HEK293 (cell line): ENCODE measurements around the gene SULF2.

Experiments
- CTCF ChIA-PET: fragments of 350-600 bp; formaldehyde crosslinking; extraction: SDS; loops from one replicate; lab custom pipeline; 2021; ENCODE audit warnings: antibody characterized with exemption; lab: Yijun Ruan, JAX
- POLR2A ChIA-PET: fragments of 300-600 bp; formaldehyde crosslinking; extraction: SDS; loops from one replicate; lab custom pipeline; 2020; ENCODE audit warnings: antibody characterized with exemption, inconsistent platforms; lab: Yijun Ruan, JAX
- H3K27ac ChIP-seq: fragments of 200-500 bp; sonication (Bioruptor generic); 2 replicates; pipeline ENCODE4 v1.5.1; 2014; ENCODE audit warnings: low read depth, low read length, control low read depth, inconsistent platforms; ENCODE audit errors: extremely low read depth
- H3K36me3 ChIP-seq, 2 experiments: fragments of 200-500 bp in 1 of 2; sonication (Bioruptor generic) in 1 of 2; 1 replicate in 1 of 2; 2 replicates in 1 of 2; pipeline ENCODE4 v1.5.1; 2014 to 2017; ENCODE audit warnings: inconsistent platforms in 2 of 2, low read length in 2 of 2; ENCODE audit not compliant: control insufficient read depth in 2 of 2, insufficient read depth in 1 of 2
- H3K4me1 ChIP-seq: fragments of 200-500 bp; sonication (Bioruptor generic); 2 replicates; pipeline ENCODE4 v1.5.1; 2014; ENCODE audit warnings: mild to moderate bottlenecking, low read length, inconsistent platforms; ENCODE audit not compliant: control insufficient read depth, insufficient read depth
- H3K4me3 ChIP-seq: 2 replicates; pipeline ENCODE4 v1.5.1; 2011; ENCODE audit warnings: low read depth, mild to moderate bottlenecking, control low read depth, low read length, moderate library complexity
- H3K9me3 ChIP-seq: fragments of 200-500 bp; sonication (Bioruptor generic); 2 replicates; pipeline ENCODE4 v1.5.1; 2014; ENCODE audit warnings: low read depth, low read length, inconsistent platforms; ENCODE audit not compliant: control insufficient read depth, insufficient read depth
- BCL11A ChIP-seq: fragments of 450-650 bp; formaldehyde crosslinking; IDR thresholded peaks from 2 replicates; pipeline ENCODE4 v1.5.1; 2016; ENCODE audit warnings: low read depth, missing biosample characterization, missing genetic modification characterization
- BCL11B ChIP-seq: fragments of 450-650 bp; formaldehyde crosslinking; IDR thresholded peaks from 2 replicates; pipeline ENCODE4 v1.5.1; 2016; ENCODE audit warnings: low read depth, missing biosample characterization, missing genetic modification characterization
- FEZF1 ChIP-seq: fragments of 450-650 bp; formaldehyde crosslinking; IDR thresholded peaks from 2 replicates; pipeline ENCODE4 v1.5.1; 2016; ENCODE audit warnings: missing biosample characterization, missing genetic modification characterization
- KLF1 ChIP-seq: fragments of 450-650 bp; formaldehyde crosslinking; IDR thresholded peaks from 2 replicates; pipeline ENCODE4 v1.5.1; 2016; ENCODE audit warnings: missing biosample characterization, missing genetic modification characterization
- WT1 ChIP-seq: fragments of 450-650 bp; formaldehyde crosslinking; IDR thresholded peaks from 2 replicates; pipeline ENCODE4 v1.5.1; 2016; ENCODE audit warnings: missing biosample characterization, missing genetic modification characterization
- ZBTB7A ChIP-seq: fragments of 450-650 bp; formaldehyde crosslinking; IDR thresholded peaks from 2 replicates; pipeline ENCODE4 v1.5.1; 2016; ENCODE audit warnings: low read depth, missing biosample characterization, missing genetic modification characterization
- ZNF335 ChIP-seq: fragments of 450-650 bp; formaldehyde crosslinking; conservative IDR thresholded peaks from 2 replicates; pipeline ENCODE4 v1.5.1; 2016; ENCODE audit warnings: missing biosample characterization, missing genetic modification characterization
- ZNF366 ChIP-seq: fragments of 450-650 bp; formaldehyde crosslinking; conservative IDR thresholded peaks from 2 replicates; pipeline ENCODE4 v1.5.1; 2016; ENCODE audit warnings: missing biosample characterization, missing genetic modification characterization
- ZNF560 ChIP-seq: fragments of 450-650 bp; formaldehyde crosslinking; IDR thresholded peaks from 2 replicates; pipeline ENCODE4 v1.5.1; 2017; ENCODE audit warnings: missing biosample characterization, missing genetic modification characterization, borderline replicate concordance
- ZNF600 ChIP-seq: fragments of 450-650 bp; formaldehyde crosslinking; IDR thresholded peaks from 2 replicates; pipeline ENCODE4 v1.5.1; 2016; ENCODE audit warnings: missing biosample characterization, missing genetic modification characterization
- ZNF670 ChIP-seq: fragments of 450-650 bp; formaldehyde crosslinking; IDR thresholded peaks from 2 replicates; pipeline ENCODE4 v1.5.1; 2016; ENCODE audit warnings: missing biosample characterization, missing genetic modification characterization, low read depth
- ZNF792 ChIP-seq: fragments of 450-650 bp; formaldehyde crosslinking; IDR thresholded peaks from 2 replicates; pipeline ENCODE4 v1.5.1; 2016; ENCODE audit warnings: missing biosample characterization, missing genetic modification characterization
- ZNF830 ChIP-seq: fragments of 450-650 bp; IDR thresholded peaks from 2 replicates; pipeline ENCODE4 v1.5.0; 2018; ENCODE audit warnings: missing biosample characterization, missing genetic modification characterization, low read depth, mild to moderate bottlenecking, moderate library complexity
- ZSCAN16 ChIP-seq: fragments of 450-650 bp; formaldehyde crosslinking; IDR thresholded peaks from 2 replicates; pipeline ENCODE4 v1.5.1; 2016; ENCODE audit warnings: missing biosample characterization, missing genetic modification characterization
- TF ChIP-seq, protein P1 (sequence below): fragments of 450-650 bp; formaldehyde crosslinking; IDR thresholded peaks from 2 replicates; pipeline ENCODE4 v1.5.1; 2016; ENCODE audit warnings: missing biosample characterization, missing genetic modification characterization
- TF ChIP-seq, protein P2 (sequence below): fragments of 450-650 bp; formaldehyde crosslinking; IDR thresholded peaks from 2 replicates; pipeline ENCODE4 v1.5.1; 2016; ENCODE audit warnings: missing biosample characterization, missing genetic modification characterization, borderline replicate concordance
- TF ChIP-seq, protein P3 (sequence below): fragments of 450-650 bp; formaldehyde crosslinking; IDR thresholded peaks from 2 replicates; pipeline ENCODE4 v1.5.1; 2017; ENCODE audit warnings: missing biosample characterization, missing genetic modification characterization
- TF ChIP-seq, protein P4 (sequence below): fragments of 450-650 bp; formaldehyde crosslinking; IDR thresholded peaks from 2 replicates; pipeline ENCODE4 v1.5.1; 2017; ENCODE audit warnings: missing biosample characterization, missing genetic modification characterization

SULF2 gene

DNA sequence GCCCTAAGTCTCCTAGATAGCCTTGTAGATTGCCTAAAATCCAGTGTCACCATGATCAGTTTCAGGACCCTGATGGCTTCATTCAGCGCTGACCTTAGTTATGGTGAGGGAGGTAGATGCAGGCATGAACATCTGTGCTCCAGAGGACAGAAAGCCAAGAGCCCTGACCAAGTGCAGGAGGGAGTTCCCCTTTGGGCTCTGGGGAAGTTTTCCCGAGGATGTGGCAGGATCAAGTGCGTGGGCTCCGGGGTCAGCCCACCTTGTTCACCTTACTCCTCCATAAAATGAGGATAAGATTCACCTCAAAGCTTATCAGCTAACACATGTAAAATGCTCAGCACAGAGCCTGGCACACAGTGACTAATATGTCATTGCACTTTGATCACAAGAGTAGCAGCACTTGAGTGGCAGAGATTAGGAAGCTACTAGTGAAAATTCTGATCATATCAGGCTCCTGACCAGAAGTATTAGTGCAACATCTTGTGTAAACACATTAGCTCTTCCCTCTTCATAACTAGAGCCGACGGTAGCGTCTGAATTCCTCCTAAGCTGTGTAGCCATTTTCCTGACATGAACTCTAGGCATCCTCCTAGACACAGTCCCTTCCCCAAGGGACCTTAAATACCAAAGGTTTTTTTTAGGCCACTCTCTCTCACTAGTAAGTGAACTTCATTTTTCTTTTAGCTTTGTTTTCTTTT lies 125.2 kb downstream of the SULF2 start:
- no peak for TF ChIP-seq ZNF335
- TF ChIP-seq, protein P1, sequence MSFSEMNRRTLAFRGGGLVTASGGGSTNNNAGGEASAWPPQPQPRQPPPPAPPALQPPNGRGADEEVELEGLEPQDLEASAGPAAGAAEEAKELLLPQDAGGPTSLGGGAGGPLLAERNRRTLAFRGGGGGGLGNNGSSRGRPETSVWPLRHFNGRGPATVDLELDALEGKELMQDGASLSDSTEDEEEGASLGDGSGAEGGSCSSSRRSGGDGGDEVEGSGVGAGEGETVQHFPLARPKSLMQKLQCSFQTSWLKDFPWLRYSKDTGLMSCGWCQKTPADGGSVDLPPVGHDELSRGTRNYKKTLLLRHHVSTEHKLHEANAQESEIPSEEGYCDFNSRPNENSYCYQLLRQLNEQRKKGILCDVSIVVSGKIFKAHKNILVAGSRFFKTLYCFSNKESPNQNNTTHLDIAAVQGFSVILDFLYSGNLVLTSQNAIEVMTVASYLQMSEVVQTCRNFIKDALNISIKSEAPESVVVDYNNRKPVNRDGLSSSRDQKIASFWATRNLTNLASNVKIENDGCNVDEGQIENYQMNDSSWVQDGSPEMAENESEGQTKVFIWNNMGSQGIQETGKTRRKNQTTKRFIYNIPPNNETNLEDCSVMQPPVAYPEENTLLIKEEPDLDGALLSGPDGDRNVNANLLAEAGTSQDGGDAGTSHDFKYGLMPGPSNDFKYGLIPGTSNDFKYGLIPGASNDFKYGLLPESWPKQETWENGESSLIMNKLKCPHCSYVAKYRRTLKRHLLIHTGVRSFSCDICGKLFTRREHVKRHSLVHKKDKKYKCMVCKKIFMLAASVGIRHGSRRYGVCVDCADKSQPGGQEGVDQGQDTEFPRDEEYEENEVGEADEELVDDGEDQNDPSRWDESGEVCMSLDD, result no peak
- no peak for TF ChIP-seq ZNF670 (tag by site-specific recombination)
- no peaks in the 10 kb centered on the region for H3K9me3 ChIP-seq
- H3K27ac ChIP-seq, result no peak overlapping the region
- CTCF ChIA-PET, result interaction anchor here (0.7 to 1.7 kb wide), 5 partner anchors 10 to 960 kb away, joined by 3 to 6 read pairs (median 5); no protein-coding TSS in a partner anchor
- no peaks in the 10 kb centered on the region for H3K4me1 ChIP-seq
- H3K36me3 ChIP-seq, result peaks cover 0 to 75% of the 10 kb centered on the region in 2 experiments; a peak in 1 of 3 replicates
- POLR2A ChIA-PET, result no interaction called here
- H3K4me3 ChIP-seq, result no peak overlapping the region

DNA sequence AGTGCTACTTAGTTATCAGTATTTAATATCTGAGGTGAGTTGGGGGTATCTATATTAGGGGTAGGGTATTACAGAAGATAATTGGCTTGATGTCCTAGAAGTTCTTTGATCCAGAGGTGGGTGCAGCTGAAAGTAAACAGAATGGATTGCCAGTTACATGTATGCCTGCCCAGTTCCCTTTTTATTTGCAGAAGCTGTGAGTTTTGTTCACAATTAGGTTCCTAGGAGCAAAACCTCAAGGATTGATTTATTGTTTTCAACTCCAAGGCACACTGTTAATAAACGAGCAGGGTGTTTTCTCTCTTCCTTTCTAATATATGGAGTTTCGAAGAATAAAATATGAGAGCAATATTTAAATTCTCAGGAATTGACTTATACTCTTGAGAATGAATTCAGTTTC lies 129.0 kb downstream of the SULF2 start:
- ChIA-PET CTCF (no interaction called here), POLR2A (interaction anchor here (0.6 kb wide), 1 partner anchor 1446 kb away, joined by 7 read pairs; no protein-coding TSS in a partner anchor)
- TF ChIP-seq BCL11A (no peak), ZNF600 (tag by site-specific recombination) (no peak), BCL11B (tag by site-specific recombination) (no peak), ZSCAN16 (tag by site-specific recombination) (no peak), ZNF366 (tag by site-specific recombination) (no peak), WT1 (tag by site-specific recombination) (no peak), ZNF560 (tag by site-specific recombination) (no peak), KLF1 (tag by site-specific recombination) (no peak), ZNF830 (tag by site-specific recombination) (no peak), ZNF792 (tag by site-specific recombination) (no peak), ZBTB7A (tag by site-specific recombination) (no peak), FEZF1 (no peak)
- TF ChIP-seq, protein P2, sequence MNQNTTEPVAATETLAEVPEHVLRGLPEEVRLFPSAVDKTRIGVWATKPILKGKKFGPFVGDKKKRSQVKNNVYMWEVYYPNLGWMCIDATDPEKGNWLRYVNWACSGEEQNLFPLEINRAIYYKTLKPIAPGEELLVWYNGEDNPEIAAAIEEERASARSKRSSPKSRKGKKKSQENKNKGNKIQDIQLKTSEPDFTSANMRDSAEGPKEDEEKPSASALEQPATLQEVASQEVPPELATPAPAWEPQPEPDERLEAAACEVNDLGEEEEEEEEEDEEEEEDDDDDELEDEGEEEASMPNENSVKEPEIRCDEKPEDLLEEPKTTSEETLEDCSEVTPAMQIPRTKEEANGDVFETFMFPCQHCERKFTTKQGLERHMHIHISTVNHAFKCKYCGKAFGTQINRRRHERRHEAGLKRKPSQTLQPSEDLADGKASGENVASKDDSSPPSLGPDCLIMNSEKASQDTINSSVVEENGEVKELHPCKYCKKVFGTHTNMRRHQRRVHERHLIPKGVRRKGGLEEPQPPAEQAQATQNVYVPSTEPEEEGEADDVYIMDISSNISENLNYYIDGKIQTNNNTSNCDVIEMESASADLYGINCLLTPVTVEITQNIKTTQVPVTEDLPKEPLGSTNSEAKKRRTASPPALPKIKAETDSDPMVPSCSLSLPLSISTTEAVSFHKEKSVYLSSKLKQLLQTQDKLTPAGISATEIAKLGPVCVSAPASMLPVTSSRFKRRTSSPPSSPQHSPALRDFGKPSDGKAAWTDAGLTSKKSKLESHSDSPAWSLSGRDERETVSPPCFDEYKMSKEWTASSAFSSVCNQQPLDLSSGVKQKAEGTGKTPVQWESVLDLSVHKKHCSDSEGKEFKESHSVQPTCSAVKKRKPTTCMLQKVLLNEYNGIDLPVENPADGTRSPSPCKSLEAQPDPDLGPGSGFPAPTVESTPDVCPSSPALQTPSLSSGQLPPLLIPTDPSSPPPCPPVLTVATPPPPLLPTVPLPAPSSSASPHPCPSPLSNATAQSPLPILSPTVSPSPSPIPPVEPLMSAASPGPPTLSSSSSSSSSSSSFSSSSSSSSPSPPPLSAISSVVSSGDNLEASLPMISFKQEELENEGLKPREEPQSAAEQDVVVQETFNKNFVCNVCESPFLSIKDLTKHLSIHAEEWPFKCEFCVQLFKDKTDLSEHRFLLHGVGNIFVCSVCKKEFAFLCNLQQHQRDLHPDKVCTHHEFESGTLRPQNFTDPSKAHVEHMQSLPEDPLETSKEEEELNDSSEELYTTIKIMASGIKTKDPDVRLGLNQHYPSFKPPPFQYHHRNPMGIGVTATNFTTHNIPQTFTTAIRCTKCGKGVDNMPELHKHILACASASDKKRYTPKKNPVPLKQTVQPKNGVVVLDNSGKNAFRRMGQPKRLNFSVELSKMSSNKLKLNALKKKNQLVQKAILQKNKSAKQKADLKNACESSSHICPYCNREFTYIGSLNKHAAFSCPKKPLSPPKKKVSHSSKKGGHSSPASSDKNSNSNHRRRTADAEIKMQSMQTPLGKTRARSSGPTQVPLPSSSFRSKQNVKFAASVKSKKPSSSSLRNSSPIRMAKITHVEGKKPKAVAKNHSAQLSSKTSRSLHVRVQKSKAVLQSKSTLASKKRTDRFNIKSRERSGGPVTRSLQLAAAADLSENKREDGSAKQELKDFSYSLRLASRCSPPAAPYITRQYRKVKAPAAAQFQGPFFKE (tag by site-specific recombination), result no peak
- TF ChIP-seq, protein P3, sequence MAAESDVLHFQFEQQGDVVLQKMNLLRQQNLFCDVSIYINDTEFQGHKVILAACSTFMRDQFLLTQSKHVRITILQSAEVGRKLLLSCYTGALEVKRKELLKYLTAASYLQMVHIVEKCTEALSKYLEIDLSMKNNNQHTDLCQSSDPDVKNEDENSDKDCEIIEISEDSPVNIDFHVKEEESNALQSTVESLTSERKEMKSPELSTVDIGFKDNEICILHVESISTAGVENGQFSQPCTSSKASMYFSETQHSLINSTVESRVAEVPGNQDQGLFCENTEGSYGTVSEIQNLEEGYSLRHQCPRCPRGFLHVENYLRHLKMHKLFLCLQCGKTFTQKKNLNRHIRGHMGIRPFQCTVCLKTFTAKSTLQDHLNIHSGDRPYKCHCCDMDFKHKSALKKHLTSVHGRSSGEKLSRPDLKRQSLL (tag by site-specific recombination), result no peak
- TF ChIP-seq, protein P4, sequence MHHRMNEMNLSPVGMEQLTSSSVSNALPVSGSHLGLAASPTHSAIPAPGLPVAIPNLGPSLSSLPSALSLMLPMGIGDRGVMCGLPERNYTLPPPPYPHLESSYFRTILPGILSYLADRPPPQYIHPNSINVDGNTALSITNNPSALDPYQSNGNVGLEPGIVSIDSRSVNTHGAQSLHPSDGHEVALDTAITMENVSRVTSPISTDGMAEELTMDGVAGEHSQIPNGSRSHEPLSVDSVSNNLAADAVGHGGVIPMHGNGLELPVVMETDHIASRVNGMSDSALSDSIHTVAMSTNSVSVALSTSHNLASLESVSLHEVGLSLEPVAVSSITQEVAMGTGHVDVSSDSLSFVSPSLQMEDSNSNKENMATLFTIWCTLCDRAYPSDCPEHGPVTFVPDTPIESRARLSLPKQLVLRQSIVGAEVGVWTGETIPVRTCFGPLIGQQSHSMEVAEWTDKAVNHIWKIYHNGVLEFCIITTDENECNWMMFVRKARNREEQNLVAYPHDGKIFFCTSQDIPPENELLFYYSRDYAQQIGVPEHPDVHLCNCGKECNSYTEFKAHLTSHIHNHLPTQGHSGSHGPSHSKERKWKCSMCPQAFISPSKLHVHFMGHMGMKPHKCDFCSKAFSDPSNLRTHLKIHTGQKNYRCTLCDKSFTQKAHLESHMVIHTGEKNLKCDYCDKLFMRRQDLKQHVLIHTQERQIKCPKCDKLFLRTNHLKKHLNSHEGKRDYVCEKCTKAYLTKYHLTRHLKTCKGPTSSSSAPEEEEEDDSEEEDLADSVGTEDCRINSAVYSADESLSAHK (tag by site-specific recombination), result no peak

More for the DNA sequence above, 129.0 kb downstream of the SULF2 start:
- Histone ChIP-seq H3K36me3 (peaks cover 9 to 85% of the 10 kb centered on the region in 2 experiments), H3K4me1 (no peaks in the 10 kb centered on the region), H3K4me3 (no peak overlapping the region), H3K27ac (no peak overlapping the region), H3K9me3 (no peaks in the 10 kb centered on the region)
